Subcutaneous abdominal adipose tissue (tissue), 5 donors: ENCODE results near the gene CCDC148.
"Not testable (repeated sequence)": the region's sequence is repeated elsewhere in the genome, so short reads cannot be mapped to it uniquely, and the experiment has no call there.

Experiments used
- H3K27ac ChIP-seq: one replicate; pipeline ENCODE4 v1.7.0; 2013; ENCODE audit warnings: low read depth, mild to moderate bottlenecking, inconsistent platforms, low read length, moderate library complexity
- H3K27me3 ChIP-seq, 5 donors: one replicate each; pipeline ENCODE4 v1.7.0; 2013; ENCODE audit warnings: low read length in 5 of 5, inconsistent platforms in 1 of 5; ENCODE audit not compliant: control insufficient read depth in 5 of 5, insufficient read depth in 4 of 5
- H3K36me3 ChIP-seq, 5 donors: one replicate each; pipeline ENCODE4 v1.7.0; 2013; ENCODE audit warnings: low read length in 5 of 5; ENCODE audit not compliant: control insufficient read depth in 5 of 5, insufficient read depth in 5 of 5
- H3K4me1 ChIP-seq, 5 donors: one replicate each; pipeline ENCODE4 v1.7.0; 2013; ENCODE audit warnings: low read length in 5 of 5, mild to moderate bottlenecking in 3 of 5, moderate library complexity in 1 of 5; ENCODE audit not compliant: control insufficient read depth in 5 of 5, insufficient read depth in 5 of 5
- H3K4me3 ChIP-seq, 5 donors: one replicate each; pipeline ENCODE4 v1.7.0; 2013; ENCODE audit warnings: low read length in 5 of 5, low read depth in 1 of 5
- H3K9ac ChIP-seq, 5 donors: one replicate each; pipeline ENCODE4 v1.7.0; 2013; ENCODE audit warnings: low read length in 5 of 5, mild to moderate bottlenecking in 4 of 5, moderate library complexity in 3 of 5
- H3K9me3 ChIP-seq, 5 donors: one replicate each; pipeline ENCODE4 v1.7.0; 2013; ENCODE audit warnings: low read length in 5 of 5; ENCODE audit not compliant: control insufficient read depth in 5 of 5
- donor health status: healthy.
- donor health status: healthy.
- donor health status: healthy.
- donor health status: healthy.
- donor health status: healthy.

Gene CCDC148

DNA sequence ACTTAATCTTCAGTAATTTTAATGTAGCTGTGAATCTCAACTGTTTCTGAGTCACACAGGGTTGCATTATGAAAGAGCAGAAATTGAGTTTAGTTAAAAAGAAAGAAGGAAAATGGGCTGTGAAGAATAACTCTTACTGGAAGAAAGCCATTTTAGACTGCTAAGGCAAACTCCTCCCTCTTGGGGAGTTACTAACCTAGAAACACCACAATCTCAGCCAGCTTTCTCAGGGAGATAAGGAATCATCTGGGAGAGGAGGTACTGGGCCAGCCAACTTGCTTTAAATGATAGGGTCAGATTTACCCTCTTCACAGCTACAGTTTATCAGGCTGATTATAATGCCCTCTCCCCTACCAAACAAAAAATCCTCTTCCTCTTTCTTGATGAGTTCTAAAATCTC is 119.5 kb downstream of the CCDC148 start:
- Histone ChIP-seq H3K9me3 (peaks cover 0 to 3% (median 0%) of the 10 kb centered on the region in 5 donors), H3K27ac (no peak overlapping the region), H3K4me1 (no peaks in the 10 kb centered on the region), H3K9ac (no peak overlapping the region), H3K4me3 (no peak overlapping the region), H3K27me3 (no peaks in the 10 kb centered on the region), H3K36me3 (no peaks in the 10 kb centered on the region)

GRCh38 chr2:158331799-158332198 is 124.8 kb downstream of the CCDC148 start:
- not testable (repeated sequence) for H3K27ac ChIP-seq, H3K27me3 ChIP-seq, H3K4me1 ChIP-seq, H3K9me3 ChIP-seq, H3K4me3 ChIP-seq, H3K9ac ChIP-seq, H3K36me3 ChIP-seq

- H3K36me3 ChIP-seq: no peaks in the 10 kb centered on the region
- H3K9me3 ChIP-seq: peaks cover 0 to 7% (median 3%) of the 10 kb centered on the region in 5 donors
- no peaks in the 10 kb centered on the region for H3K4me1 ChIP-seq
- no peak overlapping the region for H3K9ac ChIP-seq
- H3K4me3 ChIP-seq: no peak overlapping the region
- H3K27ac ChIP-seq: no peak overlapping the region
- no peaks in the 10 kb centered on the region for H3K27me3 ChIP-seq
Measured at GRCh38 chr2:158325782-158326340, 130.7 kb downstream of the CCDC148 start.

DNA sequence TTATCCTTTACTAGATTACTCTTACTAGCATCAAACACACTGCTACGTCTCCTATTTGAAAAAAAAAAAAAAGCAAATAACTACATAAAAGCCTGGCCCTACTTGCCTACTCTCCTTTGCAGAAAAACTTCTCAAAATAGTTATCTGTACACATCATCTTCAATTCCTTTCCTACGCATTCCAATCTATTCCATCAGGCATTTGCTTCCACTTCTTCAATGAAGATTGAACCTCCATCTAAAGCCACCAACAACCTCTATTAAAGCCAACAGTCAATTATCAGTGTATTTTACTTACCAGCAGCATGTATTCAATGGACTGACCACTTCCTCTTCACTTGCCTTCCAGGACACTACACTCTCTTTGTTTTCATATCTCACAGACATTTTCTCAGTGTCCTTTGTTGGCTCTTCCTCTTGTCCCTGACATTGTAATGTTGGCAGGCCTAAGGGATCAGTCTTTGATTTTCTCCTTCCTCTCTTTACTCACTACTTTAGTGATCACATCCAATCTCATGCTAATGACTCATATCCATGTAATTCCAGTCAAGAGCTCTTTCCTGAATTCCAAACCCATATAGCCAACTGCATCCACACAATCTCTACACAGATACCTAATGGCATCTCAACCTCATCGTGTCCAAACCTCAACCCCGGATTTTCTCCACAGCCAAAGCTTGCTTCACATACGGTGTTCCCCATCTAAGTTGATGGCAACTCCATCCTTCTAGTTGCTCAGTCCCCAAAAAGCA is 131.3 kb downstream of the CCDC148 start:
- H3K36me3 ChIP-seq: no peaks in the 10 kb centered on the region
- H3K4me3 ChIP-seq: no peak overlapping the region
- H3K9me3 ChIP-seq: peaks cover 0 to 7% (median 3%) of the 10 kb centered on the region in 5 donors
- H3K9ac ChIP-seq: no peak overlapping the region
- no peak overlapping the region for H3K27ac ChIP-seq
- no peaks in the 10 kb centered on the region for H3K4me1 ChIP-seq
- H3K27me3 ChIP-seq: no peaks in the 10 kb centered on the region

DNA sequence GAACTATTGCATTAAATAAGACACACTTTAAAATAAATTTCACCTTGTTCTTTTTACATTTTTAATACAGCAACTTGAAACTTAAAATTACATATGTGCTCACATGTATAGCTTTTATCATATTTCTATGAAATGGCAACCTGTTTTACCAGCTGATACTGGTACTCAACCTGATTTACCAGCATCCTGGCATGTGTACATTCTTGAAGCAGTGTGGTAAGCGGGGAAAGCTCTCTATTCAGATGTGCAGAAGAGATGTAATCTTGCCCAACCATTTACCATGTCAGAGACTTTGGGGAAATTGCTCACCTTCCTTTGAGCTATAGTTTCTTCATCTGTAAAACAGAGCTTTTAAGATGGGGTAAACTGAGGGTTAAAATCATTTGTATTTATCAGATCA is 133.2 kb downstream of the CCDC148 start:
- Histone ChIP-seq H3K4me3 (no peak overlapping the region), H3K9me3 (peaks cover 0 to 7% (median 3%) of the 10 kb centered on the region in 5 donors), H3K9ac (no peak overlapping the region), H3K4me1 (no peaks in the 10 kb centered on the region), H3K36me3 (no peaks in the 10 kb centered on the region), H3K27ac (no peak overlapping the region), H3K27me3 (no peaks in the 10 kb centered on the region)

GRCh38 chr2:158321264-158321663 is 135.3 kb downstream of the CCDC148 start:
- no peak overlapping the region for H3K27ac ChIP-seq

DNA sequence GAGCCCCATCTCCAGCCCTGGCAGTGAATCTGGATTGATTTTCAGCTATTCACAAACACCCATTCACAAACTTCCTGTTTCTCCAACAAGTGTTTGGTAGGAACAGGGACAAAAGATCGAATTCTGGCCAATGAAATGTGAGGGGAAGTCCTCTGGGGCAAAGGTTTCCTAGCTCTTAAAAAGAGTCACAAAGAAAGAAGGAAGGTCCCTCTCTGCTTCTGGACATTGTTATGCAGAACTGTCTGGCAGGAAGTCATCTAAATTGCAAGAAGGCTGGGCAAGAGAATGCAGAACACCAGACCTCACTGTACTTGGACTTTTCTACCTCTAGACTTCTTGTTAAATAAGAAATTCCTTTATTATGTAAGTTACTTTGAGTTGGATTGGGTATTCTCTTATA is 137.3 kb downstream of the CCDC148 start:
- H3K27me3 ChIP-seq: no peaks in the 10 kb centered on the region
- no peaks in the 10 kb centered on the region for H3K4me1 ChIP-seq
- no peaks in the 10 kb centered on the region for H3K9me3 ChIP-seq
- H3K36me3 ChIP-seq: no peaks in the 10 kb centered on the region
- no peak overlapping the region for H3K27ac ChIP-seq
- no peak overlapping the region for H3K9ac ChIP-seq
- no peak overlapping the region for H3K4me3 ChIP-seq

More at GRCh38 chr2:158321264-158321663, 135.3 kb downstream of the CCDC148 start:
- Histone ChIP-seq H3K9me3 (no peaks in the 10 kb centered on the region), H3K4me3 (no peak overlapping the region), H3K36me3 (no peaks in the 10 kb centered on the region), H3K4me1 (no peaks in the 10 kb centered on the region), H3K9ac (no peak overlapping the region), H3K27me3 (no peaks in the 10 kb centered on the region)

DNA sequence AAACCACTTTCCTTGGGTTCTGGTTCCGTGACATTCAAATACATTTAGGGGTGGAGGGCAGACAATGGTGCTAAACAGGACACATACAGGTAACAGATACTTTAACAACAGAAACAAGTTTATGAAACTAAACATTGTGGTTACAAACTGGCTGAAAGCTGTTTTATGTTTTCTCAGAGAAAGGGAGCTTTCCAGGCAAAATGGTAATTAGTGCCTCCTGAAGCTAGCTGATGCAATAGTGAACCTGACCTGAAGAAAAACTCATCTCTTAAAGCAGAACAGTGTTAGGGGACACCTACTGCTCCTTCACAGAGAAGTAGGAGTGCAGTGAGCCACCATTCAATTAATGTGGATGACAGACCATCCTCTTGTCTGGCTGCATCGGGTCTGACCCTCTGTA is 138.9 kb downstream of the CCDC148 start:
- Histone ChIP-seq H3K4me1 (no peaks in the 10 kb centered on the region), H3K4me3 (no peak overlapping the region)

DNA sequence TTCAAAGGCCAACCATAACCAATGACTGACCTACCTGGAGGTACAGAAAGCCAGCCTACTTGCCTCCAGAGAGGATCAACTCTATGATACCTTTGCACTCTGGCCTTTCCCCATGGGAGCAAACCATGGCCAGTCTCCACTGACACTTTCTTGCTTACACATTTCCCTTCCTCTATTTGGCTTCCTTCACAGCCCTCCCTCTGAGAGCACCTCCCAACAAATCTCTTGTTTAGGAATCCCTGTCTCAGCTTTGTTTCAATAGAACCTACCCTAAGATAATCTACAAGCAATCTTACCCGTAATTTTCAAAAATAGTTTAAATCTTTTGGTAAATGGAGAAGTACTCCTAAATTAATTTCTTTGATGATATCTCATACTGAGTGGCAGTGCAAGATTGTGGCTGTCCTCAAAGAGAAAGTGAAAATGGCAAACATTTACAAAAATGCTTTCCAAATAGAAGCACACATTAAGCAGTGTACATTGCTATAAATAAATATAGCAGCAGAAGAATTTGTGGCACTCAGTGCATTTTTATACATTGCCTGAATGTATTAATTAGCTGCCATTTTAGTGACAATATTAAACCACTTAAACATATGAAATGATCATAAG is 140.6 kb downstream of the CCDC148 start:
- no peaks in the 10 kb centered on the region for H3K4me1 ChIP-seq
- no peaks in the 10 kb centered on the region for H3K27me3 ChIP-seq
- no peak overlapping the region for H3K4me3 ChIP-seq
- no peak overlapping the region for H3K27ac ChIP-seq
- H3K9ac ChIP-seq: no peak overlapping the region
- H3K9me3 ChIP-seq: no peaks in the 10 kb centered on the region
- H3K36me3 ChIP-seq: no peaks in the 10 kb centered on the region

More for the DNA sequence above, 138.9 kb downstream of the CCDC148 start:
- no peaks in the 10 kb centered on the region for H3K27me3 ChIP-seq
- no peaks in the 10 kb centered on the region for H3K9me3 ChIP-seq
- H3K9ac ChIP-seq: no peak overlapping the region
- no peak overlapping the region for H3K27ac ChIP-seq
- no peaks in the 10 kb centered on the region for H3K36me3 ChIP-seq

- Histone ChIP-seq H3K9ac (no peak overlapping the region), H3K4me3 (no peak overlapping the region), H3K36me3 (no peaks in the 10 kb centered on the region), H3K27me3 (no peaks in the 10 kb centered on the region), H3K9me3 (no peaks in the 10 kb centered on the region), H3K27ac (no peak overlapping the region), H3K4me1 (no peaks in the 10 kb centered on the region)
Measured at GRCh38 chr2:158315000-158315399, 141.6 kb downstream of the CCDC148 start.
